Chondrocyte (in vitro differentiated cells): Measurements from ENCODE around the gene KIAA0040. TPM values are rescaled to one million over a fixed set of nuclear protein-coding genes. Genes with fewer than 3 reads are reported as not detected.

Source experiments
- DNase-seq: peaks from one replicate; pipeline ENCODE4 v3.0.0; 2021; ENCODE audit warnings: mixed read lengths, low spot score
- H3K27ac Mint-ChIP-seq: one replicate; pipeline ENCODE4 v1.8.0; 2021; ENCODE audit warnings: mild to moderate bottlenecking, moderate library complexity, mixed read lengths; ENCODE audit not compliant: unreplicated experiment
- H3K27me3 Mint-ChIP-seq: 2 replicates; pipeline ENCODE4 v1.8.0; 2021; ENCODE audit warnings: low read depth, mixed read lengths
- H3K36me3 Mint-ChIP-seq: 2 replicates; pipeline ENCODE4 v1.8.0; 2021; ENCODE audit warnings: low read depth, mixed read lengths
- H3K4me1 Mint-ChIP-seq: 2 replicates; pipeline ENCODE4 v1.8.0; 2021; ENCODE audit warnings: low read depth, mild to moderate bottlenecking, mixed read lengths
- H3K4me3 Mint-ChIP-seq: one replicate; pipeline ENCODE4 v1.8.0; 2021; ENCODE audit warnings: mild to moderate bottlenecking, moderate library complexity, mixed read lengths; ENCODE audit not compliant: unreplicated experiment
- H3K9me3 Mint-ChIP-seq: 2 replicates; pipeline ENCODE4 v1.8.0; 2021; ENCODE audit warnings: low read depth, mixed read lengths
- total RNA-seq: library from RNA; stranded (reverse); gene quantifications from 3 replicates; pipeline ENCODE4 v1.2.1, GENCODE V29; 2021
- TF ChIP-seq, protein P1 (sequence below): fragments of 200-600 bp; sonication (generic); IDR thresholded peaks from 2 replicates; pipeline ENCODE4 v1.5.0; 2021; ENCODE audit warnings: antibody characterized with exemption, mild to moderate bottlenecking, moderate library complexity

The KIAA0040 gene
- total RNA-seq, 1 donor from 2014 or later = 0.75 TPM

DNA sequence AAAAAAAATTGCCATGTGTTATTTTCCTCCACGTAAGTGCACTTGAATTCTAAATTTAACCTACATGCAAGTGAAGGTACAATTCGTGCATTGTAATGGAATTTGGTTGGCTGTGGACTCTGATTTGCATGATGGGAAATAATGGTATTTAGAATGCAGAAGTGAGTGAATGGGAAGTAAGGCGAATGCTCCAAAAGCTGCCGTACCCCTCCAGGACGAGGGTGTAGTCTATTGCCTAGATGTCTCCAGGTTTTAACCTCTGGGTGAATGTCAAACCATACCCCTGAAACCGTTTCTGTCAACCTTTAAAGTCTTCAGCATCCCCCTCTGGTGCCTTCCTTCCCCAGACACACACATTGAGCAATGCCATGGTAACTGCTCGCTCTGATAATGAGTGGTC lies 44.5 kb downstream of the KIAA0040 start:
- H3K27me3 Mint-ChIP-seq = peaks cover 39% of the 10 kb centered on the region
- no peak overlapping the region for H3K27ac Mint-ChIP-seq
- TF ChIP-seq, protein P1, sequence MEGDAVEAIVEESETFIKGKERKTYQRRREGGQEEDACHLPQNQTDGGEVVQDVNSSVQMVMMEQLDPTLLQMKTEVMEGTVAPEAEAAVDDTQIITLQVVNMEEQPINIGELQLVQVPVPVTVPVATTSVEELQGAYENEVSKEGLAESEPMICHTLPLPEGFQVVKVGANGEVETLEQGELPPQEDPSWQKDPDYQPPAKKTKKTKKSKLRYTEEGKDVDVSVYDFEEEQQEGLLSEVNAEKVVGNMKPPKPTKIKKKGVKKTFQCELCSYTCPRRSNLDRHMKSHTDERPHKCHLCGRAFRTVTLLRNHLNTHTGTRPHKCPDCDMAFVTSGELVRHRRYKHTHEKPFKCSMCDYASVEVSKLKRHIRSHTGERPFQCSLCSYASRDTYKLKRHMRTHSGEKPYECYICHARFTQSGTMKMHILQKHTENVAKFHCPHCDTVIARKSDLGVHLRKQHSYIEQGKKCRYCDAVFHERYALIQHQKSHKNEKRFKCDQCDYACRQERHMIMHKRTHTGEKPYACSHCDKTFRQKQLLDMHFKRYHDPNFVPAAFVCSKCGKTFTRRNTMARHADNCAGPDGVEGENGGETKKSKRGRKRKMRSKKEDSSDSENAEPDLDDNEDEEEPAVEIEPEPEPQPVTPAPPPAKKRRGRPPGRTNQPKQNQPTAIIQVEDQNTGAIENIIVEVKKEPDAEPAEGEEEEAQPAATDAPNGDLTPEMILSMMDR = no peak
- H3K9me3 Mint-ChIP-seq = no peaks in the 10 kb centered on the region
- H3K36me3 Mint-ChIP-seq = no peaks in the 10 kb centered on the region
- no peak for DNase-seq
- H3K4me3 Mint-ChIP-seq = no peak overlapping the region
- H3K4me1 Mint-ChIP-seq = peaks cover 15% of the 10 kb centered on the region

DNA sequence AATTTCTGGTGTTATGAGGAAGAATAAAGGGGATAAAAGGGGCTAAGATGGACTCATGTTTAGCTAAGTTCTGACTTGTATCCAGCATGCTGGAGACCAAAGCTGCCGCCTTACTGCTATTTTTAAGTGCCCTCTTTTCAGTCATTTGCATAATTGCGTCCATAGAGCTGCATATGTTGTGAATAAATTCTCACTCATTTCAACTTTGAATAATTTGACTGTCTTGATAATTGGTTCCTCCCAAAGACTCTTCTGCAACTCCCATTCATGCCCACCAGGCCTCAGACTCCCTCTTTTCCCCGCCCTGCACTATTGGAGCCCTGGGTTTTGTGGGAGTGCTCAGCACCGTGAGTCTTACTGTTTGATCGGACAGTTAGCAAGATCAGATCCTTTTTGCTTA lies 45.0 kb downstream of the KIAA0040 start:
- Mint-ChIP-seq H3K27me3 (peaks cover 34% of the 10 kb centered on the region), H3K9me3 (no peaks in the 10 kb centered on the region), H3K4me1 (peaks cover 15% of the 10 kb centered on the region), H3K36me3 (no peaks in the 10 kb centered on the region), H3K27ac (no peak overlapping the region), H3K4me3 (no peak overlapping the region)
- TF ChIP-seq, protein P1 = no peak
- no peak for DNase-seq

DNA sequence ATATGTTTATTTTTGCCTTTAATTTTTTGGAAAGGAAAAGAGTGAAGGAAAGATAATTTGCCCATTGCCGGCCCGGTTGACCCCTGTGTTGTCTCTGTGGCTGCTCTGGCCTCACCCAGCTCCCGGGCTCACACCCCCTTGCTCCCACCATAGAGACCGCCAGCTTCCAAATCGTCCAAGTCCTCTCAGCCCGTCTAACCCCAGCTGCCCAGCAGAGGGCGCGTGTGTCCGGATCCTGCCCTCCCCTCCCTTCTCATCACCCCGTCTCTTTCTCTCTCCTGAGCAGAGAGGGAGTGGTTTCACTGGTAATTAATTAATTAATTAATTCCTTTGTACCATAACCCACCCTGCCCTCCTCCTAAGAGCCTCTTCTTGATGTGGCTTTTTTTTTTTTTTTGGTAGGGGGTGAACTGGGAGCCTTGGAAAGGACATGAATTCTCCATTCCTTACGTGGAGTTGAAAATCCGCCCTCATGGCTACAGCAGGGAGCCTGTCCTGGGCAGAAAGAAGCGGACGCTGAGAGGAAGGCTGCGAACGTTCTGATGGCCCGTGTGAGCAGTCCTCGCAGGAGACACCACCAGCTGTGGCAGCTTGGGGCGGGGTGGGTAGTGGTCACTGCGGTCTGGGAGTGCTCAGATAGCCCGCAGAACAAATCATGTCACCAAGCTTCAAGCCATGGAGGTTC lies 45.9 kb downstream of the KIAA0040 start:
- Mint-ChIP-seq H3K4me3 (peak overlapping the region; percentile 27), H3K36me3 (no peaks in the 10 kb centered on the region), H3K27me3 (peaks cover 27% of the 10 kb centered on the region), H3K27ac (no peak overlapping the region), H3K4me1 (peaks cover 10% of the 10 kb centered on the region), H3K9me3 (no peaks in the 10 kb centered on the region)
- TF ChIP-seq, protein P1 = peak; percentile 88
- no peak for DNase-seq

DNA sequence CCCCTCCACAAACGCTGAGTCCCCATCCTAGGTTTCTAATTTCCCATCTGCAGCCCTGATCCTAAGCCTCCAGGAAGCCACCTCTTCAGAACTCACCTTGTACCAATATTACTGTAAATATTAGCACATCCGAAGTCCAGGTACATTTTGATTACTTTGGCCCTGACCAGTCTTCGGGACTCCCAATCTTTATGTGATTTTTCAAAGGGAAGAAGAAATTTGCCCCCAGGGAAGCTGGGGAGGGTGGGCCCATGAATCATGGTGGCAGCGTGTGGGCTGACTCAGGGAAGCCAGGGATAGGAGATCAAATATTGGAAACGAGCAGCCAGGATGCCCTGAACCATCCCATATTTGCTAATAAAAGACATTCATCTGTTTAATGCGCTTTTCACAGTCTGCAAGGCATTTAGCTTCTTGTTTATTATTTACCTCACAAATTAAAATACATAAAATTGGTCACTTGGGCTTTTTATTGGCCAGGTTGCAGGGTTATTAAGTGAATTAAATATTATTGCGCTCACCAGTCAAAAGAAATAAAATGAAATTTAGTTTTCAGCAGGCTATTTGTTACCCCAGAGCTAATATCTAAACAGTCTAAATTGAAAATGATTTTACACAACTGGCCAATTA lies 46.6 kb downstream of the KIAA0040 start:
- no peaks in the 10 kb centered on the region for H3K36me3 Mint-ChIP-seq
- DNase-seq = no peak
- H3K27ac Mint-ChIP-seq = no peak overlapping the region
- H3K9me3 Mint-ChIP-seq = no peaks in the 10 kb centered on the region
- H3K4me1 Mint-ChIP-seq = peaks cover 10% of the 10 kb centered on the region
- H3K4me3 Mint-ChIP-seq = no peak overlapping the region
- TF ChIP-seq, protein P1 = no peak
- peaks cover 20% of the 10 kb centered on the region for H3K27me3 Mint-ChIP-seq

DNA sequence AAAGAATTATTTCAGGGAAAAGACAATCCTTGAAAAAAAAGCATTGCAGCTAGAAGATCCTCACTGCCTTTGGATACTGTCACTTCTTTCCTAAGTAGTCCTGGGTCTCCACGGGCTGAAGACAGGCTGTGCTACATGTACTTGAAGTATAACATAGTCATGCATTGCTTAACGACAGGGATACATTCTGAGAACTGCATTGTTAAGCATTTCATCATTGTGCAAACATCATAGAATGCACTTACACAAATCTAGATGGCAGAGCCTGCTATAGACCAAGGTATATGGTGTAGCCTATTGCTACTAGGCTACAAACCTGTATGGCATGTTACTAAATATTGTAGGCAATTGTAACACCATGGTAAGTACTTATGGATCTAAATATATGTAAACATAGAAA lies 54.0 kb downstream of the KIAA0040 start:
- H3K27me3 Mint-ChIP-seq = peaks cover 12% of the 10 kb centered on the region
- H3K4me1 Mint-ChIP-seq = peaks cover 11% of the 10 kb centered on the region
- no peak overlapping the region for H3K27ac Mint-ChIP-seq
- peaks cover 2% of the 10 kb centered on the region for H3K9me3 Mint-ChIP-seq
- H3K36me3 Mint-ChIP-seq = no peaks in the 10 kb centered on the region
- DNase-seq = no peak
- no peak overlapping the region for H3K4me3 Mint-ChIP-seq
- TF ChIP-seq, protein P1 = no peak
